Stimulated activated CD8-positive, alpha-beta memory T cell treated with anti-CD3 and anti-CD28 coated beads, Interleukin-15, amount 100 ng/mL, for 48 hours (primary cell): ENCODE measurements around the gene GOLGA8F.
"Not testable (repeated sequence)": the region's sequence is repeated elsewhere in the genome, so short reads cannot be mapped to it uniquely, and the experiment has no call there.

Source experiments
- DNase-seq, 2 donors: peaks; one replicate each; pipeline ENCODE4 v3.0.0-alpha.2; 2020; ENCODE audit warnings: low read depth in 2 of 2

The GOLGA8F gene

DNA sequence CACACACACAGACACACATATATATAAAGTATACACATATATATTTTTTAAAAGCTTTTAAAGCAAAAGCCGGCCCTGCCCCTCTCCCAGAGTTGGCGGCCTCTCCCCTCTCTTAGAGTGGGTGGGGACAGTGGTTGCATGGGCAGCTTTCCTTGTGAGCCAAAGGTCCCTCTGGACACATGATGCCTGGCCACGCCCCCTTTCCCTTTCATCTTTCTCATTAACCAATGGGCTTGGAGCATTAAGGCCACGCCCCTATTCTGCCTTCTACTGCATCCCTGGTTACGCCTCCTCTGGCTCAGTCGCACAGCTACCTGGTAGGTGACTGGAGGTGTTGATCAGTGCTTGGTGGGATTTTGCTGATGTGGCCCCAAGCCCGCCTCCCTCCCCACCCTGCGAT is at the start of gene GOLGA8F:
Gene GOLGA8F (plus strand): TSS at position 301 of the 400 bp plus-strand sequence. CDS start 98 bp downstream, at position 399.
- not testable (repeated sequence) for DNase-seq

GRCh38 chr15:28357984-28358383 is 20.5 kb upstream of the GOLGA8F start, which contains the start of gene GOLGA6L24:
Gene GOLGA6L24 (minus strand): TSS chr15:28358084. CDS start chr15:28358023, 61 bp downstream.
- DNase-seq: not testable (repeated sequence)

DNA sequence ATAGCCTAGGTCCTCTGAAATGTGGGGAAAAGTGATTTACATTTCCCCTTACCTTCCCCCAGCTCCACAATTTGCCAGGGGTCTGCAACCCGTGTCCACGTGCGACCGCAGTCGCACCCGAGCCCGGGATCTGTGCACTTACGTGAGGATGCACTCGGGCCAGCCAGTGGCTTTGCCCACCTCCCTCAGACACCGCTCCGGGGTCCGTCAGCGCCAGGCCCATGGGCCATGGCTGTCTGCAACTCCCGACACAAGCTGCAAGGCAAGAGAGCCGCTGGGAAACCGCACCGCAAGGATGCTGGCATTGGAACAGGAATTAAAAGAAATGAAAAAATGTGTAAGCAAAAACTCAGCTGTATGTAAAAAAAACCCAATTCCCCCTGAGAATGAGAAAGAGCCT is 13.0 kb upstream of the GOLGA8F start:
- not testable (repeated sequence) for DNase-seq

DNA sequence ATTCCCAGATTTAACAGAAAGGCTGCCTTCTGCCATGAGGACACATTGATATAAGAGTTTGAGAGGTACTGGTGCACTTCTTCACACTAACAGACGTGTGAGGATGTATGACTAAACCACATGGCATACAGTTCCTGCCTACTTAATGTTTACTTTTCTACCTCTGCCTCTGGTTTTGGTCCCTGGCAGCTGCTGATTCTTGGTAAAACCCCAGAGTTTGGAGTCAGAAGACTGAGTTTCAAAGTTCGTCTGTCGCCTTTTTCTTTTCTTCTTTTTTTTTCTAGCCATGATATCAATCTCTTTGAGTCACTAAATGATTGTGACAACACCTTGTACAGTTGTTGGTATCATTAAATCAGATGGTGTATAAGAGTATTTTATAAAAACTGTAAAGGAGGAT is 1.6 kb downstream of the GOLGA8F start:
- not testable (repeated sequence) for DNase-seq

- not testable (repeated sequence) for DNase-seq
Measured at GRCh38 chr15:28396022-28396421, 17.6 kb downstream of the GOLGA8F start.

GRCh38 chr15:28402774-28403435 is 24.4 kb downstream of the GOLGA8F start:
- DNase-seq: not testable (repeated sequence)

DNA sequence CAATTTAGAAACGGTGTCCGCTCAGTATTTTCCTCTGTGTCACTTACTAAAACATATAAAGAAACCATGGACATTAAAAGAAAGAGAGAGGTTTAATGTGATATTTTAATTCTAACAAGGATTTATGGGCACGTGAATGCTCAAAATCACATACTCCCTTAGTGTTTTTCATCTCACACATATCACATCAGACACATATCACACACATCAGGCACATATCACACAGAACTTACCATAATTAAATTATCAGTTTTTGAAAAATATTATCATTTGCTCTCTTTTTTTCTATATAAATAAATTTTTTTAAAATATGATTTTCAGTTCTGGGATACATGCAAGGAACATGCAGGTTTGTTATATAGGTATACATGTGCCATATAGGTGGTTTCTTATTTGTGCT is 42.0 kb downstream of the GOLGA8F start:
- DNase-seq: not testable (repeated sequence)

GRCh38 chr15:28435594-28435993 is 57.1 kb downstream of the GOLGA8F start:
- not testable (repeated sequence) for DNase-seq
